SU-DHL-6 (cell line): ENCODE data around the gene CACNA1C.

Source experiments
- H2AFZ ChIP-seq: fragments of 200-600 bp; sonication (generic); 2 replicates; pipeline ENCODE4 v1.6.1; 2014; ENCODE audit warnings: low read depth, mild to moderate bottlenecking, moderate library complexity, mixed read lengths, antibody characterized with exemption, low read length; ENCODE audit not compliant: severe bottlenecking
- H3F3A ChIP-seq: fragments of 200-600 bp; shearing (Covaris generic); 2 replicates; pipeline ENCODE4 v1.6.0; 2016; ENCODE audit warnings: antibody characterized with exemption, mild to moderate bottlenecking; ENCODE audit not compliant: insufficient read depth
- H3K27ac ChIP-seq: fragments of 200-600 bp; sonication (generic); 2 replicates; pipeline ENCODE4 v1.5.1; 2016; ENCODE audit warnings: low read depth, mild to moderate bottlenecking, low read length, moderate library complexity, mixed read lengths
- H3K27me3 ChIP-seq: fragments of 200-600 bp; sonication (generic), shearing (Covaris generic); 2 replicates; pipeline ENCODE4 v1.6.0; 2014; ENCODE audit warnings: mild to moderate bottlenecking, low read length
- H3K36me3 ChIP-seq: fragments of 200-600 bp; sonication (generic); 2 replicates; pipeline ENCODE4 v1.6.1; 2014; ENCODE audit warnings: mild to moderate bottlenecking, low read length, mixed read lengths
- H3K4me2 ChIP-seq: fragments of 300-600, 200-600 bp; shearing (Covaris generic), sonication (generic); 2 replicates; pipeline ENCODE4 v1.6.0; 2014; ENCODE audit warnings: low read length, low read depth, mild to moderate bottlenecking; ENCODE audit not compliant: poor library complexity, severe bottlenecking
- H3K4me3 ChIP-seq: fragments of 200-600 bp; sonication (generic); 2 replicates; pipeline ENCODE4 v1.5.1; 2014; ENCODE audit warnings: antibody characterized with exemption, low read length, mild to moderate bottlenecking, mixed read lengths; ENCODE audit not compliant: insufficient read depth, poor library complexity, severe bottlenecking
- H3K79me2 ChIP-seq: fragments of 200-600 bp; sonication (generic); 2 replicates; pipeline ENCODE4 v1.6.1; 2014; ENCODE audit warnings: mild to moderate bottlenecking, low read length, moderate library complexity; ENCODE audit not compliant: insufficient read depth
- H3K9ac ChIP-seq: fragments of 200-600 bp; sonication (generic); 2 replicates; pipeline ENCODE4 v1.7.0; 2014; ENCODE audit warnings: mild to moderate bottlenecking, low read length
- H3K9me2 ChIP-seq: fragments of 200-600 bp; sonication (generic); replicated peaks from 2 replicates; pipeline ENCODE4 v1.6.1; 2014; ENCODE audit warnings: low read length; ENCODE audit not compliant: insufficient read depth
- H3K9me3 ChIP-seq: fragments of 200-600 bp; sonication (generic); 2 replicates; pipeline ENCODE4 v1.6.1; 2014; ENCODE audit warnings: low read length, mixed read lengths; ENCODE audit not compliant: insufficient read depth
- H4K20me1 ChIP-seq: fragments of 200-600 bp; sonication (generic); 2 replicates; pipeline ENCODE4 v1.6.1; 2014; ENCODE audit warnings: low read depth, mild to moderate bottlenecking, antibody characterized with exemption, low read length, moderate library complexity, mixed read lengths
- CTCF ChIP-seq: fragments of 200-600 bp; sonication (generic); IDR thresholded peaks from one replicate; pipeline ENCODE4 v1.5.1; 2017; ENCODE audit warnings: antibody characterized with exemption, mild to moderate bottlenecking, low read length, moderate library complexity; ENCODE audit not compliant: insufficient read depth, poor library complexity, severe bottlenecking
- EZH2phosphoT487 ChIP-seq: fragments of 200-600 bp; sonication (generic), shearing (Covaris generic); conservative IDR thresholded peaks from 2 replicates; pipeline ENCODE4 v1.6.1; 2018; ENCODE audit warnings: mild to moderate bottlenecking, antibody characterized with exemption, low read length, moderate library complexity, mixed read lengths

The CACNA1C gene

DNA sequence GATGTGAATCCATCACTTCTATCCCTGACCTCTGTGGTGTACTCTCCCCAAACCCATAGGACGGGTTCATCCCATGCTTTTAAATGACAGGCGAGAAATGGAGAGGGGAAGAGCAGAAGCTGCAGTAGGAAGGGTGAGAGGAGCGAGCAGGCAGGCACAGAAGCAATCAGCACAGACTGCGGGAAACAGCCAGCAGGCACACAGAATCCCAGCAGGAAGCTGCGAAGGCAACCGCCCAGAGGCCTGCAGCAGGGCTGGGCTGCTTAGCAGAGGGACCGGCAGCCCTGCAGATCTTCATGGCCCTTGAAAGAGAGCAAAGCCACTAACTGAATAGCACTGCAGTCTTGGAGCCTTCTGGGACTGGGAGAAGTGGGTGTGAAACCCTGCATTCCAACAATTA, 455.0 kb downstream of the CACNA1C start:
- no peak overlapping the region for H3K9ac ChIP-seq
- no peaks in the 10 kb centered on the region for H3K9me2 ChIP-seq
- H4K20me1 ChIP-seq, result no peaks in the 10 kb centered on the region
- no peak overlapping the region for H3K4me2 ChIP-seq
- H2AFZ ChIP-seq, result no peak overlapping the region
- H3K36me3 ChIP-seq, result no peaks in the 10 kb centered on the region
- H3K9me3 ChIP-seq, result no peaks in the 10 kb centered on the region
- no peaks in the 10 kb centered on the region for H3K27me3 ChIP-seq
- H3F3A ChIP-seq, result no peaks in the 10 kb centered on the region
- H3K79me2 ChIP-seq, result no peaks in the 10 kb centered on the region
- H3K27ac ChIP-seq, result no peak overlapping the region
- no peak overlapping the region for H3K4me3 ChIP-seq
- no peak for TF ChIP-seq CTCF
- no peak for TF ChIP-seq EZH2phosphoT487

GRCh38 chr12:2509137-2509536, 456.4 kb downstream of the CACNA1C start:
- no peak overlapping the region for H3K4me3 ChIP-seq
- no peak overlapping the region for H3K4me2 ChIP-seq
- no peaks in the 10 kb centered on the region for H3K36me3 ChIP-seq
- H3K79me2 ChIP-seq, result no peaks in the 10 kb centered on the region
- no peak overlapping the region for H2AFZ ChIP-seq
- no peaks in the 10 kb centered on the region for H3K9me2 ChIP-seq
- H3K9me3 ChIP-seq, result no peaks in the 10 kb centered on the region
- no peaks in the 10 kb centered on the region for H3K27me3 ChIP-seq
- H4K20me1 ChIP-seq, result no peaks in the 10 kb centered on the region
- no peak overlapping the region for H3K9ac ChIP-seq
- no peak for TF ChIP-seq CTCF
- TF ChIP-seq EZH2phosphoT487, result no peak
- no peaks in the 10 kb centered on the region for H3F3A ChIP-seq
- no peak overlapping the region for H3K27ac ChIP-seq

- TF ChIP-seq EZH2phosphoT487 (no peak), CTCF (no peak)
- Histone ChIP-seq H3K27ac (no peak overlapping the region), H3K79me2 (no peaks in the 10 kb centered on the region), H3K4me2 (no peak overlapping the region), H3K9me3 (no peaks in the 10 kb centered on the region), H3F3A (no peaks in the 10 kb centered on the region), H3K9ac (no peak overlapping the region), H3K9me2 (no peaks in the 10 kb centered on the region), H4K20me1 (no peaks in the 10 kb centered on the region), H3K4me3 (no peak overlapping the region), H3K36me3 (no peaks in the 10 kb centered on the region), H2AFZ (no peak overlapping the region), H3K27me3 (no peaks in the 10 kb centered on the region)
Measured at GRCh38 chr12:2510045-2510444, 457.3 kb downstream of the CACNA1C start.
